Glutamatergic neuron (in vitro differentiated cells): Measurements from ENCODE around the gene MARS1. TPM values are rescaled to one million over a fixed set of nuclear protein-coding genes. Genes with fewer than 3 reads are reported as not detected.

ENCODE experiments used
- DNase-seq: peaks from one replicate; pipeline ENCODE4 v3.0.0; 2022
- H3K27ac Mint-ChIP-seq: one replicate; pipeline ENCODE4 v1.8.0; 2020; ENCODE audit warnings: mild to moderate bottlenecking, mixed read lengths, inconsistent platforms; ENCODE audit not compliant: unreplicated experiment
- H3K27me3 Mint-ChIP-seq: one replicate; pipeline ENCODE4 v1.8.0; 2020; ENCODE audit warnings: mild to moderate bottlenecking, moderate library complexity, mixed read lengths, inconsistent platforms; ENCODE audit not compliant: unreplicated experiment
- H3K36me3 Mint-ChIP-seq: one replicate; pipeline ENCODE4 v1.8.0; 2020; ENCODE audit warnings: mild to moderate bottlenecking, mixed read lengths, inconsistent platforms; ENCODE audit not compliant: unreplicated experiment
- H3K4me1 Mint-ChIP-seq: one replicate; pipeline ENCODE4 v1.8.0; 2020; ENCODE audit warnings: mild to moderate bottlenecking, low read depth, mixed read lengths, inconsistent platforms; ENCODE audit not compliant: unreplicated experiment
- H3K4me3 Mint-ChIP-seq: one replicate; pipeline ENCODE4 v1.8.0; 2020; ENCODE audit warnings: mild to moderate bottlenecking, mixed read lengths, inconsistent platforms; ENCODE audit not compliant: unreplicated experiment
- H3K9me3 Mint-ChIP-seq: one replicate; pipeline ENCODE4 v1.8.0; 2020; ENCODE audit warnings: mild to moderate bottlenecking, moderate library complexity, mixed read lengths, inconsistent platforms; ENCODE audit not compliant: unreplicated experiment
- total RNA-seq: library from RNA; stranded (reverse); fragmentation: NEBNext Ultra II Directional; extraction: Animal tissue kit (Norgen Biotek cat#: 25700); gene quantifications from one replicate; pipeline ENCODE4 v1.2.1, GENCODE V29; 2021; ENCODE audit not compliant: unreplicated experiment
- TF ChIP-seq, protein P1 (sequence below): fragments of 200-600 bp; sonication (generic); IDR thresholded peaks from one replicate; pipeline ENCODE4 v1.5.0; 2021; ENCODE audit not compliant: partially characterized antibody, unreplicated experiment

MARS1 gene
- total RNA-seq, 1 donor from 2014 or later = 870 TPM

DNA sequence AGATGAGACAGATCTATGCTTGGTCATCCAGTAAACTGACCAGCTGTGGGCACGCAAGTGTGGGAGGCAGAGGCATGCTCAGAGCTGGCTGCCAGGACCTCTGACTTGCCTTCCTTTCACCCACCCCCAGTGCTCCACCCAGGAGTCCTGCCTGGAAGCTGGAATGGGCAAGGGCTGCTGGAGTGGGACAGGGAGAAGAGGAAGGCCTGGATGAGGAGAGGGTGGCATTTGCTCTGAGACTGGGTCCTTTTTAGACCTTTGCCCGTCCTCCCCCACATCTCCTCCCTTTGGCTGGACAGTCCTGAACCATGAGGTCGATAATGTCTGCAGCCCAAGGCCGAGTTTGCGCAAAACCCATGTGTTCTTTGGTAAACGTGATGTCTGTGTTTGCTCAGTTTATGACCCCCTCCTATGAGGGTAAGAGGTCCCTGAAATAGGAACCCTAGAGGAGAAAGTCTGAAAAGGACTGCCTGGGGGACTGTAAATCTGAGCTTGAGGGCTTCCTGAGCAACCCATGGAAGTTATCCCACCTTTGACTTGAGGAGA, 36.6 kb upstream of the MARS1 start:
- Mint-ChIP-seq H3K4me3 (no peak overlapping the region), H3K36me3 (peaks cover 9% of the 10 kb centered on the region), H3K27me3 (peaks cover 9% of the 10 kb centered on the region), H3K9me3 (peaks cover 9% of the 10 kb centered on the region), H3K27ac (peak overlapping the region; percentile 91), H3K4me1 (peaks cover 27% of the 10 kb centered on the region)
- no peak for DNase-seq
- TF ChIP-seq, protein P1, sequence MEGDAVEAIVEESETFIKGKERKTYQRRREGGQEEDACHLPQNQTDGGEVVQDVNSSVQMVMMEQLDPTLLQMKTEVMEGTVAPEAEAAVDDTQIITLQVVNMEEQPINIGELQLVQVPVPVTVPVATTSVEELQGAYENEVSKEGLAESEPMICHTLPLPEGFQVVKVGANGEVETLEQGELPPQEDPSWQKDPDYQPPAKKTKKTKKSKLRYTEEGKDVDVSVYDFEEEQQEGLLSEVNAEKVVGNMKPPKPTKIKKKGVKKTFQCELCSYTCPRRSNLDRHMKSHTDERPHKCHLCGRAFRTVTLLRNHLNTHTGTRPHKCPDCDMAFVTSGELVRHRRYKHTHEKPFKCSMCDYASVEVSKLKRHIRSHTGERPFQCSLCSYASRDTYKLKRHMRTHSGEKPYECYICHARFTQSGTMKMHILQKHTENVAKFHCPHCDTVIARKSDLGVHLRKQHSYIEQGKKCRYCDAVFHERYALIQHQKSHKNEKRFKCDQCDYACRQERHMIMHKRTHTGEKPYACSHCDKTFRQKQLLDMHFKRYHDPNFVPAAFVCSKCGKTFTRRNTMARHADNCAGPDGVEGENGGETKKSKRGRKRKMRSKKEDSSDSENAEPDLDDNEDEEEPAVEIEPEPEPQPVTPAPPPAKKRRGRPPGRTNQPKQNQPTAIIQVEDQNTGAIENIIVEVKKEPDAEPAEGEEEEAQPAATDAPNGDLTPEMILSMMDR = no peak

DNA sequence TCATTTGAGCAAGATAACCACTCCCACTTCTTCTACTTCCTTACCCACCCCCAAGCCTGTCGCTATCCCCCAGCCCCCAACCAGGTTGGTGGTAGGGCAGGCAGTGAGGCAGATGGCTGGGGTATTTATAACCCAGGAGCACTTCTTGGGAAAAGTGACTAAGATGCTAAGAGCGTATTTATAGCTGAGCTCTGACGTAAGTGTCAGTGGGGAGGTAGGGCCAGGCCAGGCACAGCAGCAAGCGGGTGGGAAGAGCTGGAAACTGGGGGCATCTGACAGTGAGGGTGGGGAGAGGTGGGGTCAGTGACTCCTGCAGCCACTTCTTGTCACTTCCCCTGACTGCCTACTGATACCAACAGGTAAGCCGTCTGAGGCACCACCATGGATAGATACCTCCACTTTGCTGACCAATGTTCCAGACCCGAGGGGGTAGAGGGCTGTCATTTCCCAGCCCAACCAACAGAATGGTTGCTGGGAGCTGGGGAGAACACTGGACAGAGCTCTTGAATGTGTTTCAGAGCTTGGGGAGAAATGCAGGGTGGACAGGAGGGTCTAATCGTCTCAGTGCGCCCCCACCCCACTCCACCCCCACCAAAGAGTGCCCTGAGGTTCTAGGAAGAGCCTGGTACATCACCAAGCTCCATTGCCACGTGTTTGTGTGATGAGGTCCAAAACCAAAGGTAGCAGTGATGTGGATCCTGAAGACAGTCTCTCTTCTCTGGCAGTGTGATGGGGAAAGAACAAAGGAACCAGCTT, 35.5 kb upstream of the MARS1 start:
- DNase-seq = peak; percentile 60
- peaks cover 27% of the 10 kb centered on the region for H3K4me1 Mint-ChIP-seq
- H3K27ac Mint-ChIP-seq = peak overlapping the region; percentile 91
- H3K36me3 Mint-ChIP-seq = peaks cover 9% of the 10 kb centered on the region
- peak overlapping the region; percentile 44 for H3K4me3 Mint-ChIP-seq
- H3K9me3 Mint-ChIP-seq = peaks cover 9% of the 10 kb centered on the region
- H3K27me3 Mint-ChIP-seq = peaks cover 9% of the 10 kb centered on the region
- TF ChIP-seq, protein P1 = no peak

DNA sequence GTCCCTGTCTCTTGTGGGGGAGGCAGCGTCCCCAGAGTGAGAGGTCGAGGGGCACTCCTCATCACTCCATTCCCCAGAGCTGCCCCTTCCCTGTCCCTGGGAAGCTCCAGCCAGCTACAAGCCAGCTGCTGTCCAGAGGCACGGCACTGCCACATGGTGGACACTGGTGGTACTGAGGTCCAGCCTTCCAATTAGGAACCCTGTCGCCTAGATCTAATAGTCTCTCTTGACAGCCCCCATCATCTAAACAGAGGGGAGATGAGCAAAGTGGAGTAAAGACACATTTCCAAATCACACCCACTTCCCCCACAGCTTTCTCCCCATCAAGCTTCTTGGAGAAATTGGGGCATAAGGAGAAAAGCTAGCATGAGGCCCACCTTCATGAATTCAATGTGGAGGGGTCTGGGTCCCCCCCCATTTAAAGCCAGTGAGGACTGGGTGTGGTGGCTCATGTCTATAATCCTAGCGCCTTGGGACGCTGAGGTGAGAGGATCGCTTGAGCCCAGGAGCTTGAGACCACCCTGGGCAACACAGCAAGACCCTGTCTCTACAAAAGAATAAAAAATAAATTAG, 34.8 kb upstream of the MARS1 start:
- Mint-ChIP-seq H3K9me3 (peaks cover 12% of the 10 kb centered on the region), H3K4me3 (peak overlapping the region; percentile 44), H3K27ac (peak overlapping the region; percentile 91), H3K27me3 (peaks cover 9% of the 10 kb centered on the region), H3K4me1 (peaks cover 28% of the 10 kb centered on the region), H3K36me3 (peaks cover 9% of the 10 kb centered on the region)
- peak; percentile 94 for DNase-seq
- TF ChIP-seq, protein P1 = peak; percentile 77

DNA sequence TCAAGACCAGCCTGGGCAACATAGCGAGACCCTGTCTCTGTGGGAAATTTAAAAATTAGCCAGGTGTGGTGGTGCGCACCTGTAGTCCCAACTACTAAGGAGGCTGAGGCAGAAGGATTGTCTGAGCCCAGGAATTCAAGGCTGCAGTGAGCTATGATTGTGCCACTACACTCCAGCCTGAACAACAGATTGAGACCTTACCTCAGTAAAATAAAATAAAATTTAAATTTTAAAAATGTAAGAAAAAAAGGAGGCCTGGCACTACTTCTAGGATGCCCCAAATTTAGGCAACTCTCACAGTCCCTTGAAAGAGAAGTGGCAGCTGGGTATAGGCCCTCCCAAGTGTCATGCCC, 33.7 kb upstream of the MARS1 start:
- TF ChIP-seq, protein P1 = no peak
- Mint-ChIP-seq H3K4me3 (peak overlapping the region; percentile 43), H3K4me1 (peaks cover 33% of the 10 kb centered on the region), H3K36me3 (peaks cover 9% of the 10 kb centered on the region), H3K27ac (peak overlapping the region; percentile 97), H3K27me3 (peaks cover 10% of the 10 kb centered on the region), H3K9me3 (peaks cover 15% of the 10 kb centered on the region)
- no peak for DNase-seq
